SH-SY5Y (cell line): ENCODE results near the gene SMIM30.

Experiments used
- GATA2 ChIP-seq: IDR thresholded peaks from 2 replicates; pipeline ENCODE4 v1.6.1; 2011; ENCODE audit warnings: mild to moderate bottlenecking, low read depth, low read length
- GATA3 ChIP-seq: IDR thresholded peaks from 2 replicates; pipeline ENCODE4 v1.6.1; 2011; ENCODE audit warnings: low read depth, mild to moderate bottlenecking, low read length, moderate library complexity

Gene SMIM30

GRCh38 chr7:113122744-113123143 lies 4.4 kb upstream of the SMIM30 start:
- TF ChIP-seq GATA3, result no peak

GRCh38 chr7:113120647-113121046 lies 2.3 kb upstream of the SMIM30 start:
- TF ChIP-seq GATA2, result no peak
- TF ChIP-seq GATA3, result no peak

GRCh38 chr7:113119429-113119828 lies 1.1 kb upstream of the SMIM30 start:
- TF ChIP-seq GATA3, result no peak
- no peak for TF ChIP-seq GATA2

- no peak for TF ChIP-seq GATA3
- TF ChIP-seq GATA2, result no peak
Observed at GRCh38 chr7:113113912-113114311, 4.4 kb downstream of the SMIM30 start.

GRCh38 chr7:113109718-113110117 lies 8.6 kb downstream of the SMIM30 start:
- TF ChIP-seq GATA3, result no peak
- TF ChIP-seq GATA2, result no peak

- TF ChIP-seq GATA2 (0 out of 2 replicates have a peak, but pooled peaks have one; percentile 23), GATA3 (no peak)
Observed at GRCh38 chr7:113100121-113100603, 18.2 kb downstream of the SMIM30 start.

GRCh38 chr7:113099284-113099919 lies 19.0 kb downstream of the SMIM30 start:
- TF ChIP-seq GATA2, result no peak

GRCh38 chr7:113094517-113095249 lies 23.7 kb downstream of the SMIM30 start:
- TF ChIP-seq GATA3, result no peak
- no peak for TF ChIP-seq GATA2

- TF ChIP-seq GATA2 (no peak), GATA3 (no peak)
Observed at GRCh38 chr7:113093561-113093960, 24.8 kb downstream of the SMIM30 start.

GRCh38 chr7:113092762-113093161 lies 25.6 kb downstream of the SMIM30 start:
- TF ChIP-seq GATA3 (no peak), GATA2 (no peak)

GRCh38 chr7:113087071-113087998 lies 31.0 kb downstream of the SMIM30 start:
- TF ChIP-seq GATA3 (peak; percentile 88), GATA2 (peak; percentile 76)

GRCh38 chr7:113086431-113086888 lies 31.9 kb downstream of the SMIM30 start, which contains the start of gene GPR85:
GPR85 (minus strand) TSS chr7:113086827; CDS start chr7:113084721, 2,106 bp downstream.
- TF ChIP-seq GATA3 (no peak), GATA2 (no peak)

GRCh38 chr7:113085781-113086390 lies 32.5 kb downstream of the SMIM30 start:
- peak; percentile 93 for TF ChIP-seq GATA2
- TF ChIP-seq GATA3, result peak; percentile 45; the same call in 1 of the 2 replicates
